Endometrial microvascular endothelial cells (primary cell): ENCODE data around the gene MKI67. TPM values are rescaled to one million over a fixed set of nuclear protein-coding genes. Genes with fewer than 3 reads are reported as not detected.

Source experiments
- in situ Hi-C: cut with HindIII; loops from 2 replicates; pipeline ENCODE4 v1.10.0; 2017; ENCODE audit warnings: low sequenced_read_pairs, low pct_unique_long_range_greater_than_20kb; ENCODE audit errors: inconsistent ontology term
- total RNA-seq: library from RNA; depleted of rRNA; stranded (reverse); fragments of >200 nt; gene quantifications from one replicate; pipeline ENCODE4 v1.2.3, GENCODE V29; 2015; ENCODE audit errors: inconsistent ontology term

Gene MKI67
- total RNA-seq, 1 donor from 2014 or later, result 43.8 TPM

GRCh38 chr10:128087884-128088709 is 38.1 kb downstream of the MKI67 start:
- in situ Hi-C loops, result no loop called here

DNA sequence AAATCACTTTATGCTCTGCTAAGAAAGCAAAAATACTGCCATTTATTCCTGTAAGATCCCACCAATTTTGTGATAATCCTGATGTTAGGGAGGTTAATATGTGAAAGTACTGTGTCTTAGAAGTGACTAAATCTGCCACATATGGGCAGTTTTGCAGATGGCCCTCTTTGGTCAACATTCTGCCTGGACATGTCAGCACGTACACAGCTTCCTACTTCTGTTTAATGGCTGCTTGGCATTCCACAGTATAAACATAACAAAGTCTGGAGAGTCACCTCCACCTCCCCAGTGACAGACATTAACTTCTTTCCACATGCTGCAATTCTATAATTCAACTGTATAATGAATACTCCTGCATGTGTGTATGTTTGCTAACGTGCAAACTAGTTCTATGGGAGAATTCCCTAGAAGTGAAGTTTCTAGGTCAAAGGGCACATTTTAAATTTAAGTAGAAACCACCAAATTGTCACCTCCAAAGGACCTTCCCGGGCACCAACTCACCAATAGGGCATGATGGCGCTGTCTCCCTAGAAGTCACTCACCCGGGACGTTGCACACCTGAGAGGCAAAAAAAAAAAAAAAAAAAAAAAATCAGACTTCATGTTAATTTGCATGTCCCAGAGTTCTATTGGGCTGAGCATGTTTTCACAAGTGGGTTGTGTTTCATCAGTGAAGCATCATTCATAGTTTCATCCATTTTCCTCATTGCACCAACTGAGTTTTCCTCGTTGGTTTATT is 38.9 kb downstream of the MKI67 start:
- in situ Hi-C loops, result no loop called here

DNA sequence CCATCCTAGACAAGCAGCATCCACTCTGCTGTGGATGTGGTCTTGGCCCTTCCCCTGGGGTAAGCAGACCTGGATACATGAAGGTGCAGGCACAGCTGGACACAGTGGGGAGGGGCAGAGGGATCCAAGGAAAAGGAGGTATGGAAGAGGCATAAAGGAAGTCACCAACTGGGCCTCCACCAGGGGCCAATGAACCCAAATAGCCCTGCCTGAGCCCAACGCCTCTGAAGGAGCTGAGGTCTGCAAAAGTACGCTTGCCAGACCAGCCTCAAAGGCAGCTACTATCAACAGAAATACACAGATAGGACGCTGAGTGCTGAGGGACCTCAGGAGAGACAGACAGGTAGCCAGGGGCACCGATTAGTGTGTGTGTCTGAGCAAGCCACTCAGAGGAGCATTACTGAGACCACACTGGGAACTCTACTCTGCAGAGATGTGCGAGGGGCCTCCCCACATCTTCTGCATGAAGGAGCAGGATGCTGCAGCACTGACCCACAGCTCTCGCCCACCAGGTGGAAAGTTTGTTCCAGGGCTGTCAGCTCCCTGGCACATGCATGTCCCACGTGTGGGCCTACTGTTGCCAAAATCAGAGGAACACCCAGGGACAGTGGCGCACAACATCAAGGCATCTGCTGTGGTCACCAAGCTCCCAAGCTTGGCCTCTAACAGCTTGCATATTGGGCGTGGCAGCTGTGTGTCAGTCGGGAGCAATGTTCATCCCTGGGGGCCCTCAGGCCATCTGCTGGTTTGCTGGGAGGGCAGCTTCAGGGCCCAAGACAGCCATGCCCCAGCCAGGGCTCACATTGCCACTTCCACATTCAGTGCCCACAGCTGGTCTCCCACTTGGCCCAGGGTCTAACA is 40.0 kb downstream of the MKI67 start:
- in situ Hi-C loops, result no loop called here

- in situ Hi-C loops, result no loop called here
Measured at GRCh38 chr10:128084991-128085390, 41.2 kb downstream of the MKI67 start.

DNA sequence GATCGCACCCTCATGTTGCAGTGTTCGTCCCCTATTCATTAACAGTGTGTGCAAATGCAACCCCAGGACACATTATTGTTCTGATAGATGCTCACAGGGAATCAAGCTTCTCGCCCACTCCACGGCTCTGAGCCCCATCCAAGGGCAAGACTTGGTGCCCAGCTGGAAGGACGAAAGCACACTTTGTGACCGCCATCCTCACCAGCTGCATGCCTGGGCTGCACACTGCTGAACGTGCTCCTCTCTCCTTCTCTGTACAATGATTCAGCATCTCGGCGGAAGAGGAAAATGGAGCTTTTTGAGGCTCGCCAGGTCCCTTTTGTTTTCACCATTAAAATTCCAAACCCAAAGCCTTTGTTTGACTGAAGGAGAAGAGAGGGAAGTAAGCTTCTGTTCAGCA is 41.9 kb downstream of the MKI67 start:
- in situ Hi-C loops, result no loop called here

DNA sequence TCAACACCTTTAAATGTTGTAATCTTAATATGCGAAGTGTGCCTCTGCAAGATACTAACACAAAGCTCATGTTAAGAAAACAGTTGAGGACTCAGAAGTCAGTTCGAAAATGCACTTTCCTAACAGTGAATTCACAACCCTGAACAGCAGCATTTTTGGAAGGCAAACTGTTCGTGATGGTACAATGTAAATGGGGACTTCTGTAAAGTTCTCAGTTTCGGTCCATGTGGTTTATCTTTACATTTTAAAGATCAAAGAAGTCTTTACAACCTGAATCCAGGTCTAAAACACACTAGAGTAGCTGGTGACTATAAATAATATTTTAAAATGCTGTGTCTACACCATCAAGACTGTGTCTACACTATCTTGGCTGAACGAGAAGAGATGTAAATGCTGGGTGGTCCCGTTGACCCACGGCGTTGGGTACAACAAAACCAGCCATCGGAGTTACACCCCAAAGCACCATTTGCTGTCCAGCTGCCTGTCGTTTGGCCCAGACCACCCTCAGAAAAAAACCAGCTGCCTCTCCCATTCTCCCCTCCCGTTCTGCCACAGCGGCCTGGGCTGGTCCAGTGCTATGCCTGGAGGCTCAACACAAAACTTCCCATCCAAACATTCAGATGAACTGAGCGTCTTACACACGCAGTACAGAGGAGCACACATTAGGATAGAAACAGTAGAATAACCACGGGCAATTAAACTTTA is 42.9 kb downstream of the MKI67 start:
- in situ Hi-C loops, result no loop called here

GRCh38 chr10:128081720-128082119 is 44.5 kb downstream of the MKI67 start:
- in situ Hi-C loops, result no loop called here

GRCh38 chr10:128081222-128081621 is 45.0 kb downstream of the MKI67 start:
- in situ Hi-C loops, result no loop called here

DNA sequence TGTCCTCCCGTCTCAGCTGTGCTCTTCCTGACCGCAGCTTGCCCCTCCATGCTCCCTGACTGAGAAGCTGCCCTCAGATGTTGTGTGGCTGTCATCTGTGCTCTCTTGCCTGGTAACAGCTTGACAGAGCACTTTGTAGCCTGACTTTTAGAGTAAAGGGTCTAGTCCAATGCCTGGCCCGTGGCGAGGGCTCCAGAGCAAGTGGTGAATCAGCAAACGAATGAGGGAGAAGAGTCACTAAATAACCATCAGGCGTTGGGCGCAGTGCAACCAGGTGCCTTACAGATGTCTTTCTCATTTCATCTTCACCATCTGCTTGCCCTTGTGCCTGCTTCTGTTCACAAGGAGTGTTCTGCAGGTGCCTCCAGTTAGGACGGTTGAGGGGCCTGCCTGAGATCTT is 45.6 kb downstream of the MKI67 start:
- in situ Hi-C loops, result no loop called here

DNA sequence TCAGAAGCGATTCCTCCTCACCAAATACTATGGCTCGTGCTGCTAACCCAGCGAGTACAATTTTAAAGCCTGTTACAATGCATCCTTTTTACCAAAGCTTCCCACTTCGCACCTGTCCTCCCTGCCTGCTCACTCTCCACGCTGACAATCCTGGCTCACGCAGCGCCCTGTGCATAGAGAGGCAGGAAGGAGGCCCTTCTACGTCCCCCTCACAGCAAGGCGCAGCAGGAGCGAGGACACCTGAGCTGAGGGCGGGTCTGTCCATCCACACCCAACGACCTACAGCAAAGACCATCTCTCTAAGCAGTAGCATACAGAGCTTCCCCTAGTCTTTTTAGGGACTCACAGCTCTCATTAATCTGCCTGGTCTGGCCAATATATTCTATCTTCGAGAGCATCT is 46.0 kb downstream of the MKI67 start:
- in situ Hi-C loops, result no loop called here

GRCh38 chr10:128078136-128078969 is 47.9 kb downstream of the MKI67 start:
- in situ Hi-C loops, result no loop called here

DNA sequence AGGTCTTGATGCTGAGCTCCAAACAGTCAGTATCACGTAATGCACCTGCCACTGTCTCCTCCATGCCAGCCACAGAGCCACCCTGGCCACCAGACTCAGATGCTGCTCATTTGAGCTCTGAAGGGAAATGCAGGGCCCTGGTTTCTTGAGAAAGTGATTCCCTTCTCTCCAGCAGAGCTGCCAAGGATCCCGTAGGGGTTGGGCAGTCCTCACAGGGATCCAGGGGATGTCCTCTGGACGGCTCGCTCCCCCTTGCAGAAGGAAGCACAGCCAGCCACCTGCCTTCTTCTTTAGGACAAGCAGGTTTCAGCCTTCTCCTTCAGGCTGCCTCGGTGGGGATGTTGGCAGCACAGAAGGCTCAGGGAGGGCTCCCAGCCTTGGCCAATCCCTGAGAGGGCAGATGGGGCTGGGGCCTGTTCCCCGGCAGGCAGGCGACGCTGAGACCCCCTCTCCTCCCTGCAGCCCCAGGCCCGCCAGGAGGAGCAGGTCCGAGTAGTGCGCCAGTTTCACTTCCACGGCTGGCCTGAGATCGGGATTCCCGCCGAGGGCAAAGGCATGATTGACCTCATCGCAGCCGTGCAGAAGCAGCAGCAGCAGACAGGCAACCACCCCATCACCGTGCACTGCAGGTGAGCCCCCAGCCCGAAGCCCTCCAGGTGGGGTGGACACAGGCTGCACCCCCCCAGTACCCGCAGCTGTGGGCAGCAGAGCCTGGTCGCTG is 48.9 kb downstream of the MKI67 start:
- in situ Hi-C loops, result no loop called here

GRCh38 chr10:128074589-128074988 is 51.6 kb downstream of the MKI67 start:
- in situ Hi-C loops, result no loop called here

- in situ Hi-C loops, result no loop called here
Measured at GRCh38 chr10:128073890-128074289, 52.3 kb downstream of the MKI67 start.

- in situ Hi-C loops, result no loop called here
Measured at GRCh38 chr10:128072941-128073645, 53.1 kb downstream of the MKI67 start.

- in situ Hi-C loops, result no loop called here
Measured at GRCh38 chr10:128072046-128072445, 54.2 kb downstream of the MKI67 start.

DNA sequence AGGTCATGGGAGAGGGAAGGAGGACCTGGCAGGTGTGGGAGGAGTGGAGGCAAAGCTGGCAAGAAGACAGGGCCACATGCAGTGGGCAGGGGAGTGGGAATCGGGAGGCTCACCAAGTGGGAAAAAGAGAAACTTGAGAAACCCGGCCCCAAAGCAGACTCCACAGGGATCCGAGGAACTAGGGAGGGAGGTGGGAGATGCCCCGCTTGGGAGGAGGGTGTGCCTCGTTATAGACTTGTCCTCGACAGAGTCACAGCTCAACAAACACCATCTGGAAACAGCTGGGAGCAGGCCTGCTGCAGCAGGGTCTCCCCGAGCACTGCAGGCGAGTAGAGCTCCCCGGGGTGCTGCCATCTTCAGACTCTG is 54.8 kb downstream of the MKI67 start:
- in situ Hi-C loops, result no loop called here
